PC-9 (cell line): ENCODE data around the gene CTNNA3.

Experiments
- EZH2 ChIP-seq: fragments of 200-600 bp; sonication (generic); IDR thresholded peaks from 2 replicates; pipeline ENCODE4 v1.8.0; 2017; ENCODE audit warnings: antibody characterized with exemption, low read depth
- TF ChIP-seq, protein P1 (sequence below): fragments of 200-600 bp; sonication (generic); conservative IDR thresholded peaks from 2 replicates; pipeline ENCODE4 v1.6.1; 2017; ENCODE audit warnings: mixed run types, antibody characterized with exemption, mild to moderate bottlenecking, moderate library complexity

DNA sequence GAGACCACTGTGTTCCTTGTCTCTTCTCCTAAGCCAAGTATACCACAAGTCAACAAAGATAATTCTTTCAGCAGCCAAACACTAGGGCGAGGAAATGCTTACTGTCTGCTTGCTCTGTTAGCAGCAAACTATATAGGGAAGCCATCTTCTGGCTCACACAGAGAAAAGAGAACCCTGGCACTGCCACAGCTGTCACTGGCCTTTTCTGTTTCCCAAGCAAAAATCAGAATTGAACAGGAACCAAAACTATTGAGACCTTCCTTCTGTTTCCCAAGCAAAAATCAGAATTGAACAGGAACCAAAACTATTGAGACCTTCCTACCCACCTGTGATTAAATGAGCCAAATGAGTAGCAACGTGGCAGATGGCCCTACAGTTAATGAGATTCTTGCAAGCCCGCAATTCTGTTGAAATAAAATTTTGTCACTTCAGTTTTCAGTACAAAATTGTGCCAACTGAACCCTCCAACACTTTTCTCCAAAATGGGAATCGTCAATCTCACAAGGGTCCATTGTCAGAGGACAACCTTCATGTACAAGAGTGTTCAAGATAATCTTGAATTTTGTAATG is 715.7 kb downstream of the CTNNA3 start:
- TF ChIP-seq, protein P1, sequence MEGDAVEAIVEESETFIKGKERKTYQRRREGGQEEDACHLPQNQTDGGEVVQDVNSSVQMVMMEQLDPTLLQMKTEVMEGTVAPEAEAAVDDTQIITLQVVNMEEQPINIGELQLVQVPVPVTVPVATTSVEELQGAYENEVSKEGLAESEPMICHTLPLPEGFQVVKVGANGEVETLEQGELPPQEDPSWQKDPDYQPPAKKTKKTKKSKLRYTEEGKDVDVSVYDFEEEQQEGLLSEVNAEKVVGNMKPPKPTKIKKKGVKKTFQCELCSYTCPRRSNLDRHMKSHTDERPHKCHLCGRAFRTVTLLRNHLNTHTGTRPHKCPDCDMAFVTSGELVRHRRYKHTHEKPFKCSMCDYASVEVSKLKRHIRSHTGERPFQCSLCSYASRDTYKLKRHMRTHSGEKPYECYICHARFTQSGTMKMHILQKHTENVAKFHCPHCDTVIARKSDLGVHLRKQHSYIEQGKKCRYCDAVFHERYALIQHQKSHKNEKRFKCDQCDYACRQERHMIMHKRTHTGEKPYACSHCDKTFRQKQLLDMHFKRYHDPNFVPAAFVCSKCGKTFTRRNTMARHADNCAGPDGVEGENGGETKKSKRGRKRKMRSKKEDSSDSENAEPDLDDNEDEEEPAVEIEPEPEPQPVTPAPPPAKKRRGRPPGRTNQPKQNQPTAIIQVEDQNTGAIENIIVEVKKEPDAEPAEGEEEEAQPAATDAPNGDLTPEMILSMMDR: no peak
- TF ChIP-seq EZH2: no peak
